Spleen (tissue), 11 donors: Measurements from ENCODE around the gene KIFAP3. TPM values are rescaled to one million over a fixed set of nuclear protein-coding genes. Genes with fewer than 3 reads are reported as not detected.

Experiments
- DNase-seq: peaks from one replicate; pipeline ENCODE4 v3.0.0-alpha.2; 2020
- H3K27ac ChIP-seq, 8 donors: fragments of 200-600 bp; sonication (generic) in 7 of 8; 1 replicate in 4 of 8; 2 replicates in 4 of 8; pipeline versions ENCODE4 v1.5.0 to v1.8.0; 2016 to 2021; ENCODE audit warnings: inconsistent platforms in 4 of 8, mild to moderate bottlenecking in 4 of 8, moderate library complexity in 1 of 8
- H3K27me3 ChIP-seq, 7 donors: fragments of 200-600 bp; sonication (generic) in 6 of 7; replicated peaks in 1 of 7; 1 replicate in 4 of 7; 2 replicates in 3 of 7; pipeline versions ENCODE4 v1.5.0 to v1.8.0; 2016 to 2021; ENCODE audit warnings: inconsistent platforms in 3 of 7, mild to moderate bottlenecking in 1 of 7
- H3K36me3 ChIP-seq, 6 donors: fragments of 200-600 bp; sonication (generic) in 5 of 6; 1 replicate in 4 of 6; 2 replicates in 2 of 6; pipeline versions ENCODE4 v1.5.0 to v1.8.0; 2016 to 2021; ENCODE audit warnings: inconsistent platforms in 2 of 6
- H3K4me1 ChIP-seq, 6 donors: fragments of 200-600 bp; sonication (generic) in 5 of 6; 1 replicate in 3 of 6; 2 replicates in 3 of 6; pipeline versions ENCODE4 v1.5.0 to v1.8.0; 2016 to 2021; ENCODE audit warnings: inconsistent platforms in 3 of 6
- H3K4me3 ChIP-seq, 8 donors: fragments of 200-600 bp; sonication (generic) in 7 of 8; 1 replicate in 4 of 8; 2 replicates in 4 of 8; pipeline versions ENCODE4 v1.5.0 to v1.8.0; 2016 to 2021; ENCODE audit warnings: inconsistent platforms in 4 of 8, mild to moderate bottlenecking in 4 of 8, moderate library complexity in 2 of 8
- H3K9me3 ChIP-seq, 8 donors: fragments of 200-600 bp; sonication (generic) in 7 of 8; 1 replicate in 4 of 8; 2 replicates in 4 of 8; pipeline versions ENCODE4 v1.5.0 to v1.8.0; 2016 to 2021; ENCODE audit warnings: inconsistent platforms in 4 of 8
- POLR2A ChIP-seq, 3 donors: fragments of 450-650 bp; IDR thresholded peaks; one replicate each; pipeline ENCODE4 v1.5.1; 2017; ENCODE audit warnings: antibody characterized with exemption in 3 of 3, mild to moderate bottlenecking in 1 of 3
- POLR2AphosphoS5 ChIP-seq, 3 donors: sonication (generic); formaldehyde crosslinking; IDR thresholded peaks; one replicate each; pipeline ENCODE4 v1.5.1; 2017; ENCODE audit warnings: antibody characterized with exemption in 3 of 3
- WGBS, 5 donors: extraction: QIAGEN DNeasy Blood & Tissue Kit in 3 of 5; methylation state at CpG; one replicate each; pipeline versions ENCODE4 v1.1.5 to v1.1.7; 2013 to 2018; 5-methylcytosine and 5-hydroxymethylcytosine counted together
- intact Hi-C: fragments of 100-400 bp; cut with DNase I; formaldehyde crosslinking; loops from one replicate; pipeline ENCODE4 v1.15.0; 2023; ENCODE audit warnings: low total_unique reads
- polyA plus RNA-seq, 3 donors: library from polyadenylated mRNA; stranded (reverse); fragments of 200-250 nt; gene quantifications; one replicate each; pipeline ENCODE4 v1.2.1, GENCODE V29; 2013
- total RNA-seq, 7 donors: library from RNA; depleted of rRNA in 3 of 7; stranded (reverse); fragments of >200 nt in 3 of 7; fragmentation: NEBNext Ultra II Directional in 4 of 7; extraction: Animal tissue kit (Norgen Biotek cat#: 25700) in 4 of 7; gene quantifications; one replicate each; pipeline versions ENCODE4 v1.1.0 to v1.2.1, GENCODE V29; 2016 to 2021
- TF ChIP-seq, protein P1 (sequence below), 11 experiments: fragments of 200-600 bp in 7 of 11; fragments of 450-650 bp in 4 of 11; sonication (generic) in 4 of 11; IDR thresholded peaks in 8 of 11; conservative IDR thresholded peaks in 3 of 11; 1 replicate in 7 of 11; 2 replicates in 4 of 11; pipeline versions ENCODE4 v1.4.0 to v1.8.0; 2016 to 2021; ENCODE audit warnings: antibody characterized with exemption in 11 of 11, inconsistent platforms in 4 of 11, mild to moderate bottlenecking in 1 of 11
- donor health status: healthy with polysubstance abuse.
- donor health status: DM: no; HTN: no; CAD: no; lungs with moderate emphysema.
- donor health status: DM: no; HTN: no; CAD: no.
- donor health status: Bipolar disorder and iron deficiency.
- donor health status: healthy.
- donor health status: DM: no; HTN: no; CAD: no.
- donor health status: DM: yes; HTN: yes; CAD: no.

KIFAP3 gene
- total and polyA plus RNA-seq, 10 donors: 5.1 to 36.7 (median 20.6) TPM

DNA sequence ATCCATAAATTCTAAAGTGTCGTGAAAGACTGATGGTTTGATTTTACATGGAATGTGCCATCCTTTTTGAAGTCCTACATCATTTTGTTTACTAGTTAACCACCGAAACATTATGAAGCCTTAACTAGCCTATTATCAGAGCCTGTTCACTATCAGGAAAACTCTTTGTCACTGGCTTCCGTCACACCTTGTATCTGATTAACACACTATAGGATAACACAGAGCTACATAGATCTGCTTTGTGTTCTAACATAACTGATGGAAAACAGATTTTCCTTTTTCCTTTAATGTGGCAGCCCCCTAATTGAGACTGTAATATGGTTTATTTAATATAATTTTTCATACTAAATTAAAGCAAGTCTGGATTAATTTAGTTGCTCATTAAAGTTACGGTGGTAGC, 106.3 kb downstream of the KIFAP3 start:
- no peak overlapping the region for H3K4me3 ChIP-seq
- intact Hi-C loops: no loop called here
- no peaks in the 10 kb centered on the region for H3K4me1 ChIP-seq
- no peaks in the 10 kb centered on the region for H3K9me3 ChIP-seq
- no peak overlapping the region for H3K27ac ChIP-seq
- no peaks in the 10 kb centered on the region for H3K27me3 ChIP-seq
- 71 to 74% (median 73%) methylated on average over 4 of the region's 4 CpGs for WGBS, 5 donors
- DNase-seq: no peak
- peaks cover 0 to 30% (median 0%) of the 10 kb centered on the region in 6 donors for H3K36me3 ChIP-seq
- TF ChIP-seq POLR2AphosphoS5 (IDR thresholded peaks at IDR 0.05) (no peak), POLR2A (IDR thresholded peaks at IDR 0.05) (no peak)
- TF ChIP-seq, protein P1, sequence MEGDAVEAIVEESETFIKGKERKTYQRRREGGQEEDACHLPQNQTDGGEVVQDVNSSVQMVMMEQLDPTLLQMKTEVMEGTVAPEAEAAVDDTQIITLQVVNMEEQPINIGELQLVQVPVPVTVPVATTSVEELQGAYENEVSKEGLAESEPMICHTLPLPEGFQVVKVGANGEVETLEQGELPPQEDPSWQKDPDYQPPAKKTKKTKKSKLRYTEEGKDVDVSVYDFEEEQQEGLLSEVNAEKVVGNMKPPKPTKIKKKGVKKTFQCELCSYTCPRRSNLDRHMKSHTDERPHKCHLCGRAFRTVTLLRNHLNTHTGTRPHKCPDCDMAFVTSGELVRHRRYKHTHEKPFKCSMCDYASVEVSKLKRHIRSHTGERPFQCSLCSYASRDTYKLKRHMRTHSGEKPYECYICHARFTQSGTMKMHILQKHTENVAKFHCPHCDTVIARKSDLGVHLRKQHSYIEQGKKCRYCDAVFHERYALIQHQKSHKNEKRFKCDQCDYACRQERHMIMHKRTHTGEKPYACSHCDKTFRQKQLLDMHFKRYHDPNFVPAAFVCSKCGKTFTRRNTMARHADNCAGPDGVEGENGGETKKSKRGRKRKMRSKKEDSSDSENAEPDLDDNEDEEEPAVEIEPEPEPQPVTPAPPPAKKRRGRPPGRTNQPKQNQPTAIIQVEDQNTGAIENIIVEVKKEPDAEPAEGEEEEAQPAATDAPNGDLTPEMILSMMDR (IDR thresholded peaks at IDR 0.05 in 8 of 11, conservative IDR thresholded peaks at IDR 0.05 in 3 of 11): no peak

DNA sequence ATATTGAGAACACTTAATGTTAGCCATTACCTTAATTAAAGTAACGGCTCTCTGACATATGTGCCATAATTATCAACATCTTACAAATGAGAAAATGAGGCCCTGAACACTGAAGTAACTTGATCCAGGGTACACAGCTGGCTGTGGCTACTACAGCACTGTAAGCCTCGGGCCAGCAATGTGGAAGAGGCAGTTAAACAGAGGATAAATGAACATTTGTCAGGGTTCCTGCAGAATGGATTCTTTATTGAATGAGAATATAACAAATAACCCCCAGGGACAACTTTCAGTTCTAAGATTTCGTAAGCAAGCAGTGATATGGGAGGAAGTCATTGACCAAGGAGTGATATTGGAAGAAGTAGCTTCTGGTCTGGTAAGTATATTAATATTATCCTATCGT, 110.3 kb downstream of the KIFAP3 start:
- 90 to 96% (median 92%) methylated on average over 4 of the region's 4 CpGs for WGBS, 5 donors
- no peaks in the 10 kb centered on the region for H3K27me3 ChIP-seq
- intact Hi-C loops: no loop called here
- no peaks in the 10 kb centered on the region for H3K9me3 ChIP-seq
- H3K4me1 ChIP-seq: no peaks in the 10 kb centered on the region
- no peak overlapping the region for H3K4me3 ChIP-seq
- TF ChIP-seq, protein P1 (IDR thresholded peaks at IDR 0.05 in 8 of 11, conservative IDR thresholded peaks at IDR 0.05 in 3 of 11): no peak
- TF ChIP-seq POLR2A (IDR thresholded peaks at IDR 0.05) (no peak), POLR2AphosphoS5 (IDR thresholded peaks at IDR 0.05) (no peak)
- no peak for DNase-seq
- H3K36me3 ChIP-seq: peaks cover 0 to 25% (median 2%) of the 10 kb centered on the region in 6 donors
- H3K27ac ChIP-seq: no peak overlapping the region

DNA sequence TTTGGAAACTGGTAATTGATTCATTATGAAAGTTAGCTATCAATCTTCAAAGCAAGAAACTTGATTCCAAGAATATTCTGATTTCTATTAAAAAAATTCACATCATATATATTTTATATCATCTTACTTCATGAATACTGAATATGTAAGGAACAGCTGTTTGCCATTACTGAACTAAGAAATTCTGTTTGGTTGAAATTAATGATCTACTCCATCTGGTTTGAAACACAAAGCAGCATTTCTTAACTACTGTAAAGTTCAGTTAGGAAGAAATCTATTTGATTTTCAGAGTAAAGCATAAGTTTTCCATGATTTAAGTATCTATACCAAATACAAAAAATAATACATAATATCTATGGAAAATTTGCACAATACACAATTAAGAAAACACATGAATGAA, 114.8 kb downstream of the KIFAP3 start:
- TF ChIP-seq POLR2A (IDR thresholded peaks at IDR 0.05) (no peak), POLR2AphosphoS5 (IDR thresholded peaks at IDR 0.05) (no peak)
- TF ChIP-seq, protein P1 (IDR thresholded peaks at IDR 0.05 in 8 of 11, conservative IDR thresholded peaks at IDR 0.05 in 3 of 11): no peak
- no peak for DNase-seq
- no peaks in the 10 kb centered on the region for H3K9me3 ChIP-seq
- H3K27ac ChIP-seq: no peak overlapping the region
- peaks cover 0 to 25% (median 2%) of the 10 kb centered on the region in 6 donors for H3K36me3 ChIP-seq
- H3K27me3 ChIP-seq: no peaks in the 10 kb centered on the region
- H3K4me3 ChIP-seq: no peak overlapping the region
- no peaks in the 10 kb centered on the region for H3K4me1 ChIP-seq
- intact Hi-C loops: no loop called here

DNA sequence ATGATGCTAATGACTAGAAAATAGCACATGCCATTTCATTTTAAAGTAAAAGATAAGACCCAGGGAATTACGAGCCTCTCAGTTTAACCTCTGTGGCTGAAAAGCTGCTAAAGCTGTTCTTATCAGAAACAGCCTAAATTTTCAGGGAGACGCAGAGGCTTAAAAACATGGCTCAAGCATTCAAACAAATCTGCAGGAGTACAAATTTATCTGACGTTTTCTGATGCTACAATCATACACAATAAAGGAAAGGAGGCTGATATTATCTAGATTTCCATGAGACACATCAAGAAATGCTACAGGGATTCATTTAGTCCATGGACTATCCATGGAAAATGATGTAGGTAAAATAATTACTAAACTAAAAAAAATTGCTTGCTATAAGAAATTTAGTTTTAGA, 115.5 kb downstream of the KIFAP3 start:
- Histone ChIP-seq H3K9me3 (no peaks in the 10 kb centered on the region), H3K27ac (no peak overlapping the region), H3K27me3 (no peaks in the 10 kb centered on the region), H3K4me3 (no peak overlapping the region), H3K4me1 (no peaks in the 10 kb centered on the region), H3K36me3 (peaks cover 0 to 30% (median 2%) of the 10 kb centered on the region in 6 donors)
- TF ChIP-seq POLR2AphosphoS5 (IDR thresholded peaks at IDR 0.05): no peak
- TF ChIP-seq, protein P1 (IDR thresholded peaks at IDR 0.05 in 8 of 11, conservative IDR thresholded peaks at IDR 0.05 in 3 of 11): no peak
- WGBS, 5 donors: 85 to 93% (median 91%) methylated on average over 3 of the region's 3 CpGs
- no peak for DNase-seq
- intact Hi-C loops: no loop called here
